HG03135 (cell line): ENCODE results near the gene TOMM20.

Experiments used
- ATAC-seq: cut with Tn5 transposase; IDR thresholded peaks from one replicate; pipeline ENCODE4 v1.9.1; 2021; ENCODE audit warnings: mild to moderate bottlenecking, moderate library complexity; ENCODE audit not compliant: unreplicated experiment

Gene TOMM20

DNA sequence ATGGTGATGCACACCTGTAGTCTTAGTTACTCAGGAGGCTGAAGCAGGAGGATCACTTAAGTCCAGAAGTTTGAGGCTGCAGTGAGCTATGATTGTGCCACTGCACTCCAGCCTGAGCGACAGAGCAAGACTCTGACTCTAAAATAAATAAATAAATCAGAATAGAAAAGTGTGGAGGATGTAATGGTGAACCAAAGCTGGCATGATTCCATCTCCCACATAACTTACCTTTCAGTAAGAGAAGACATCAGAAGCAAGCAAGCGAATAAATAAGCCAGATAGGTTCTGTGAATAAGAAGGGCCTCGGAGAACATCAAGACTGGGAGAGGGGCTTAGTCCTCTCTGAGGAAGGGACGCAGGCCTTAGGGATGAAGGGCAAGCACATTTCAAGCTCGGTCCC lies 59.5 kb downstream of the TOMM20 start:
- ATAC-seq, result no peak

DNA sequence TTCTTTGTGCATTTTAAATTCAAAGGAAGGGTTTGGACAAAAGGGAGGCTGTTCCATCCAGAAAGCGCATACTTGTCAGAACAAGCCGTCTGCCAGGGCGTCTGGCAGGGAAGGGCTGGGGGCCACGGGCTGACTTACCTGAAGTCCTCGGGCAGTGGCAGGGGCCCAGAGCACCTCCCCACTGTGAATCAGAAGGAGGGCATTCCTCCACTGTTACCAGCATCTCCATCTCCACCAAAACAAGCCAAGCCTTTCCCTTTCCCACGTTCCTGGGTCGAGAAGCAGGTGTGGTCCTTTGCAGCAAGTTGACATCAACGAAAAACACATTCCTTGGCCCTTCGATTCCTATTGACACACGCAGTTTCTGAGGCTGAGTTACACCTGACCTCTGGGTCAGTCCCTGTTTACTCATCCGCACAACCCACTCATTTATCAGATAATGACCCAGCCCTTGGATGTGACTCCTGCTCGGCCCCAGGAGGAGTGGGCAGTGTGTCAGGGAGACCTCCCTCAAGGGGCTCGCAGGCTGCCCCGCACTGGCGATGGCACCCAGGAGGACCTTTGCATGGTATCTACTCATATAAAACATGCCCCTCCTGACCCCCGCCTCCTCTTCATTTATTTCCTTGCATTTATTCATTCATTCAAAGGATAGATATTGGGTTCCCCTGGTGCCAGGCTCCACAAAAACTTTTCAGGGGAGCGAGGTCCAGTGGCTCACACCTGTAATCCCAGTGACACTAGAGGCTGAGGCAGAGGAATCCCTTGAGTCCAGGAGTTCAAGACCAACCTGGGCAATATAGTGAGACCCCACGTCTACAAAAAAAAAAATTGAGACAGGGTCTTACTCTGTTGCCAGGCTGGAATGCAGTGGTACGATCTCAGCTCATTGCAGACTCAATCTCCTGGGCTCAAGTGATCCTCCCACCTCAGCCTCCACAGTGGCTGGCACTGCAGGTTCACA lies 60.2 kb downstream of the TOMM20 start:
- ATAC-seq, result no peak

DNA sequence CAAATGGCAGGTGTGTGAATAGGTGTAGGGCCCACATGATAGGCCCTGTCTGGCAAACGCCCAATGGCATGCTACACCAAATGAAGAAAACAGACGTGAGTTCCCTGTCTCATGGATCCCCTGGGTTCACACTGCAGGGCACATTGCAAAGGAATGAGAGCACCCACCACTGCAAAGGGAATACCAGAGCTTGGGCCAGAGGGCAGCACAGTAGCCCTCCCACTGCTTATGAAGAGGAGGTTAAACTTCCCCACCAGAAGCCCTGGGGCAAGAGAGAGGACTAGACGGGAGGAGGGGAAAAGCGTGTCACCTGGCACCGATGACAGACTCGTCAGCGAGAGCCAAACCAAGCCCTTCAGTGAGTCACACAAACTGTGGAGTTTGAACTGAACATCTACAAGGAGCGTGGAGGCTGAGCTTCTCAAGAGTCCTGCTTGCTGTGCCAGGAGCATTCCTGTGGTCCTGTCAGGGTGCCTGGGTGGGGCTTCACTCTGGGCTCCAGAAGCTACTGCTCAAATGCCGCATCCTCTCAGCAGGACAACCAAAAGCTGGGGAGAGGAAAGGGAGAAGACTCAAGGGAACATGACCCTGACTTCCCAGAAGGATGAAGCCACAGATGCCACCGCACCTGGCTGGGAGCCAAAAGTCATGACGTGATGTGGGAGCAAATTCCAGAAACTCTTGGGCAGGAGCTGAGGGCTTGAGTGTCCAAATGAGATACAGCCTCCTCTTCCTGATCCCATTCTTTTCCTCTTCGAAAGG lies 61.1 kb downstream of the TOMM20 start:
- no peak for ATAC-seq

DNA sequence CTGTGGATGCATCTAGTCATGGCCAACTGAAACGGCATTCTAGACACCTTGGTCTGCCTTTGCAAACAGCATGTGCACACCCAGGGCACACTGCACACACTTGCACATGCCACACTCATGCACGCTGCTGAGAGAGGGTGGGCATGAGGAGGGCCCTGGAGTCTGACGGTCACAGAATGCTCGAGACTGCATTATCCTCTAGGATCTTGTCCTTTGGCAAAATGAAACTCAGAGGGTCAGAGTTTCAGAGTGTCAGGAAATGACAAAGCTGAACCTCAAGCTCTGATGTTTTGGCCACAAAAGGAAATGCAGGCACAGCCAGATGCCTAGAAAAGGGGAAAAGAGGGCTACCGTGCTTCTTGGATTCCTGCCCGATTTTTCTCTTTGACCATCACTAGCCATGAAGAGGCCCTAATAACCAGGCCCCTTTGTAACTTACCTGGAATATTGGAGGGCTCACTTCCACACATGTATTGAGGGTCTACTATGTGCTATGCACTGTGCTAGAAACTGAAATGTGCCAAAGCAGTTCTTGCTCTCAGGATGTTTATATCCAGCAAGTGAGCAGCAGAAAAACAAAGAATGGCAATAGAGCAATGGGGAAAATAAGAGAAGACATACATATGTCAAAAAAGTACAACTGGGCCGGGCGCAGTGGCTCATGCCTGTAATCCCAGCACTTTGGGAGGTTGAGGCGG lies 65.4 kb downstream of the TOMM20 start:
- ATAC-seq, result no peak

DNA sequence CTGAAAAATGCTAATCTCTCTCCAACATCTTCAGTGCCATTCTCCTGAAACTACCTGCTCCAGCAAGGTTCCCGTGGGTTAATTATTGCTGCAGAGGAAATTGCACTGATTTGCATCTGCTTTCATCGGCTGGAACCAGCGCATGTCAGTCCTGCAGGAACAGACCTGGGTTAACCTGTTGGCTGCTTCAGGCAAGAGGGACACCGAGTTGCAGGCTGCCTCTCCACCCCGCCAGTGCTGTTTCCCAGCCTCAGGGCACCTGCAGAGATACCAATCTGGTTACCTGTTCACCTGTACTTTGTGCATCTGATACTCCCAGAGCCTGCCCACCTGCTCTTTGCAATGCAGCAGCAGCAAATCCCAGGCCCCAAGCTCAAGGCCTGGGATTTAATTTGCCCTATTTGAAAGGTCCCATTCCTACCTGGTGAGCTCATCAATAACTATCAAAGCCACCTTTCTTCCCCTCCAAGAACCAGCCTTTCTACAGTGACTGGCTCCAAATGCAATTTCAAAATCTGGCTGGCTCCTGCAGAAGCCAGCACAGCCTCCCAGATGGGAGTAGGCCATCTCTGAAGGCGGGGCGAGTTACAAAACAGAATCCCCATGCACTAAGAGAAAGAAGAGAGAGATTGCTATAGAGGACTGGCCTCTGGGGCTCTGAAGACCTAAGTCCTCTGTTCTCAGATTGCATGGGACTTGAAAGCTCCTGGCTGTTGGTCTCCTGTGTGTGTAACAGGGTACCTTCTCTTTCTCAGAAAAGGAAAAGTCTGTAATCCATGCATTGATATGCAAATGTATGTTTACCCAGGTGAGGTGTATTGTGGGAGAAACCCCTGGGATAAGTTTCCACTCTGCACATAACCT lies 67.8 kb downstream of the TOMM20 start:
- ATAC-seq, result no peak
